HFFc6 (cell line): ENCODE results near the gene MYL1. TPM values are rescaled to one million over a fixed set of nuclear protein-coding genes. Genes with fewer than 3 reads are reported as not detected.

Experiments
- DNase-seq: peaks from one replicate; pipeline ENCODE4 v3.0.0-alpha.2; 2018
- H3K27ac Mint-ChIP-seq: 2 replicates; pipeline ENCODE4 v1.8.0; 2020; ENCODE audit warnings: mild to moderate bottlenecking, mixed read lengths
- H3K27me3 Mint-ChIP-seq: 2 replicates; pipeline ENCODE4 v1.8.0; 2021; ENCODE audit warnings: mild to moderate bottlenecking, moderate library complexity, mixed read lengths; ENCODE audit not compliant: insufficient read depth
- H3K36me3 Mint-ChIP-seq: 2 replicates; pipeline ENCODE4 v1.8.0; 2021; ENCODE audit warnings: low read depth, mixed read lengths
- H3K4me1 Mint-ChIP-seq: 2 replicates; pipeline ENCODE4 v1.8.0; 2020; ENCODE audit warnings: low read depth, mixed read lengths
- H3K4me3 Mint-ChIP-seq: 2 replicates; pipeline ENCODE4 v1.8.0; 2020; ENCODE audit warnings: mild to moderate bottlenecking, moderate library complexity, mixed read lengths
- H3K9me3 Mint-ChIP-seq: 2 replicates; pipeline ENCODE4 v1.8.0; 2020; ENCODE audit warnings: mild to moderate bottlenecking, mixed read lengths
- CTCF ChIP-seq: fragments of 200-600 bp; sonication (generic); IDR thresholded peaks from 2 replicates; pipeline ENCODE4 v1.5.0; 2021; ENCODE audit warnings: antibody characterized with exemption, mild to moderate bottlenecking
- total RNA-seq, 6 experiments: library from RNA; stranded (reverse); fragmentation: NEBNext Ultra II Directional; extraction: Animal tissue kit (Norgen Biotek cat#: 25700); gene quantifications; 2 replicates in 1 of 6; 3 replicates in 5 of 6; pipeline ENCODE4 v1.2.3, GENCODE V29; 2021

Gene MYL1
- total RNA-seq, 6 experiments from 2014 or later = not detected

- TF ChIP-seq CTCF = no peak
- Mint-ChIP-seq H3K9me3 (peaks cover 32% of the 10 kb centered on the region), H3K27me3 (no peaks in the 10 kb centered on the region), H3K4me3 (no peak overlapping the region), H3K27ac (no peak overlapping the region), H3K36me3 (no peaks in the 10 kb centered on the region; the same call in 1 of the 2 replicates), H3K4me1 (no peaks in the 10 kb centered on the region)
- no peak for DNase-seq
Measured at GRCh38 chr2:210269148-210269547, 45.8 kb downstream of the MYL1 start.

- no peak for TF ChIP-seq CTCF
- no peaks in the 10 kb centered on the region for H3K27me3 Mint-ChIP-seq
- no peak overlapping the region for H3K27ac Mint-ChIP-seq
- H3K4me3 Mint-ChIP-seq = no peak overlapping the region
- no peaks in the 10 kb centered on the region for H3K4me1 Mint-ChIP-seq
- no peak for DNase-seq
- H3K9me3 Mint-ChIP-seq = peaks cover 36% of the 10 kb centered on the region
- H3K36me3 Mint-ChIP-seq = no peaks in the 10 kb centered on the region; the same call in 1 of the 2 replicates
Measured at GRCh38 chr2:210268281-210268680, 46.7 kb downstream of the MYL1 start.

- Mint-ChIP-seq H3K4me3 (no peak overlapping the region), H3K4me1 (no peaks in the 10 kb centered on the region), H3K27me3 (no peaks in the 10 kb centered on the region), H3K27ac (no peak overlapping the region), H3K9me3 (peaks cover 38% of the 10 kb centered on the region), H3K36me3 (no peaks in the 10 kb centered on the region; the same call in 1 of the 2 replicates)
- no peak for TF ChIP-seq CTCF
- no peak for DNase-seq
Measured at GRCh38 chr2:210267698-210268097, 47.3 kb downstream of the MYL1 start.

- Mint-ChIP-seq H3K4me3 (no peak overlapping the region), H3K27ac (no peak overlapping the region), H3K36me3 (no peaks in the 10 kb centered on the region), H3K9me3 (peaks cover 40% of the 10 kb centered on the region), H3K27me3 (no peaks in the 10 kb centered on the region), H3K4me1 (no peaks in the 10 kb centered on the region)
- no peak for DNase-seq
- no peak for TF ChIP-seq CTCF
Measured at GRCh38 chr2:210264282-210264681, 50.7 kb downstream of the MYL1 start.

GRCh38 chr2:210263841-210264240 is 51.1 kb downstream of the MYL1 start:
- H3K4me1 Mint-ChIP-seq = no peaks in the 10 kb centered on the region
- H3K4me3 Mint-ChIP-seq = no peak overlapping the region
- H3K27me3 Mint-ChIP-seq = no peaks in the 10 kb centered on the region
- TF ChIP-seq CTCF = no peak
- DNase-seq = no peak
- no peak overlapping the region for H3K27ac Mint-ChIP-seq
- H3K9me3 Mint-ChIP-seq = peaks cover 40% of the 10 kb centered on the region
- no peaks in the 10 kb centered on the region for H3K36me3 Mint-ChIP-seq

- no peaks in the 10 kb centered on the region for H3K36me3 Mint-ChIP-seq
- H3K27me3 Mint-ChIP-seq = no peaks in the 10 kb centered on the region
- no peak for TF ChIP-seq CTCF
- H3K9me3 Mint-ChIP-seq = peaks cover 32% of the 10 kb centered on the region
- DNase-seq = no peak
- H3K4me3 Mint-ChIP-seq = no peak overlapping the region
- no peaks in the 10 kb centered on the region for H3K4me1 Mint-ChIP-seq
- no peak overlapping the region for H3K27ac Mint-ChIP-seq
Measured at GRCh38 chr2:210262036-210262435, 52.9 kb downstream of the MYL1 start.
